Measurements from ENCODE around the gene ROR1.

- TF ChIP-seq CTCF (IDR thresholded peaks at IDR 0.05; ENCODE audit: extremely low read depth in 1 of 2, insufficient read depth in 1 of 2, low read depth in 1 of 2, low read length in 2 of 2), result no peak
- TF ChIP-seq POLR2A (IDR thresholded peaks at IDR 0.05; ENCODE audit: low read depth, low read length), result no peak
- TF ChIP-seq JUN (IDR thresholded peaks at IDR 0.05; ENCODE audit: borderline replicate concordance, insufficient read depth, insufficient read length, low read depth), result no peak
- no peak for TF ChIP-seq EZH2 (IDR thresholded peaks at IDR 0.05; ENCODE audit: borderline replicate concordance, low read depth, low read length, severe bottlenecking)
- TF ChIP-seq MAX (IDR thresholded peaks at IDR 0.05; ENCODE audit: insufficient read depth, insufficient read length), result no peak
- no peak for TF ChIP-seq GATA2 (IDR thresholded peaks at IDR 0.05; ENCODE audit: insufficient read depth, insufficient read length, low read depth, low read length)
- TF ChIP-seq POLR2AphosphoS5 (IDR thresholded peaks at IDR 0.05; ENCODE audit: insufficient read depth, low read depth, low read length), result no peak
- TF ChIP-seq FOS (IDR thresholded peaks at IDR 0.05; ENCODE audit: borderline replicate concordance, insufficient read depth, low read length), result no peak
These were observed 47.5 kb downstream of the ROR1 start for GRCh38 chr1:63821091-63822005.

Measured in endothelial cell of umbilical vein (primary cell).